Breast epithelium (tissue), 3 donors: ENCODE data around the gene PIK3CG.
"Not testable (repeated sequence)": the region's sequence is repeated elsewhere in the genome, so short reads cannot be mapped to it uniquely, and the experiment has no call there.

Experiments used
- CTCF ChIP-seq, 3 donors: fragments of 450-650 bp; IDR thresholded peaks; one replicate each; pipeline ENCODE4 v1.5.1; 2016 to 2017; ENCODE audit warnings: antibody characterized with exemption in 3 of 3, mild to moderate bottlenecking in 3 of 3, moderate library complexity in 3 of 3
- POLR2A ChIP-seq: fragments of 450-650 bp; IDR thresholded peaks from one replicate; pipeline ENCODE4 v1.6.1; 2016; ENCODE audit warnings: antibody characterized with exemption, mild to moderate bottlenecking, moderate library complexity
- POLR2AphosphoS5 ChIP-seq, 3 donors: sonication (generic); formaldehyde crosslinking; IDR thresholded peaks; one replicate each; pipeline ENCODE4 v1.6.1; 2017; ENCODE audit warnings: antibody characterized with exemption in 3 of 3

GRCh38 chr7:106955857-106956256 lies 90.8 kb downstream of the PIK3CG start:
- not testable (repeated sequence) for TF ChIP-seq CTCF (IDR thresholded peaks at IDR 0.05); POLR2A; POLR2AphosphoS5 (IDR thresholded peaks at IDR 0.05)
